T-helper 17 cell (primary cell): ENCODE results near the gene C19orf85. TPM values are rescaled to one million over a fixed set of nuclear protein-coding genes. Genes with fewer than 3 reads are reported as not detected.
"Not testable (repeated sequence)": the region's sequence is repeated elsewhere in the genome, so short reads cannot be mapped to it uniquely, and the experiment has no call there.

ENCODE experiments used
- ATAC-seq: fragments of 150-1000 bp; cut with Tn5 transposase; 2 replicates; pipeline ENCODE4 v1.10.0; 2021; ENCODE audit warnings: mild to moderate bottlenecking, moderate library complexity
- DNase-seq, 3 donors: peaks; one replicate each; pipeline versions ENCODE4 v3.0.0 to v3.0.0-alpha.2; 2020 to 2021
- H3K9me3 ChIP-seq: one replicate; pipeline ENCODE4 v1.7.0; 2013; ENCODE audit warnings: low read length, mild to moderate bottlenecking; ENCODE audit not compliant: control insufficient read depth, poor library complexity, severe bottlenecking
- H3K27ac Mint-ChIP-seq: one replicate; pipeline ENCODE4 v1.8.0; 2022; ENCODE audit warnings: mild to moderate bottlenecking, moderate library complexity, mixed read lengths
- H3K27me3 Mint-ChIP-seq: one replicate; pipeline ENCODE4 v1.8.0; 2022; ENCODE audit warnings: mixed read lengths
- H3K36me3 Mint-ChIP-seq: one replicate; pipeline ENCODE4 v1.8.0; 2022; ENCODE audit warnings: low read depth, mixed read lengths
- H3K4me1 Mint-ChIP-seq: one replicate; pipeline ENCODE4 v1.8.0; 2022; ENCODE audit warnings: mild to moderate bottlenecking, mixed read lengths
- H3K4me3 Mint-ChIP-seq: one replicate; pipeline ENCODE4 v1.8.0; 2022; ENCODE audit warnings: mild to moderate bottlenecking, moderate library complexity, mixed read lengths
- total RNA-seq, 4 donors: library from RNA in 2 of 4; stranded (reverse) in 2 of 4; gene quantifications; one replicate each; pipeline ENCODE4 v1.2.3 and lab custom pipeline; 2022 to 2026

C19orf85 gene
- total RNA-seq (not detected), total RNA-seq (lab: John Stamatoyannopoulos, UW) (0 reads per million in 2 donors)

GRCh38 chr19:55464662-55465054 is at the start of gene C19orf85:
TSS of gene C19orf85 (minus strand) at chr19:55464751. CDS start at chr19:55464554, 197 bp downstream.
- no peak for DNase-seq
- H3K4me1 Mint-ChIP-seq = peaks cover 18% of the 10 kb centered on the region
- H3K27ac Mint-ChIP-seq = no peak within 1 kb of the TSS

GRCh38 chr19:55508120-55508519 is 43.6 kb upstream of the C19orf85 start:
- DNase-seq (no peak), ATAC-seq (no peak)
- Mint-ChIP-seq H3K4me1 (peaks cover 9% of the 10 kb centered on the region), H3K4me3 (no peak overlapping the region), H3K27ac (no peak overlapping the region), H3K27me3 (peaks cover 30% of the 10 kb centered on the region), H3K36me3 (no peaks in the 10 kb centered on the region)
- H3K9me3 ChIP-seq = no peaks in the 10 kb centered on the region

More at GRCh38 chr19:55464662-55465054, at the start of gene C19orf85:
- Mint-ChIP-seq H3K36me3 (no peaks in the 10 kb centered on the region), H3K4me3 (no peak within 1 kb of the TSS), H3K27me3 (no peaks in the 10 kb centered on the region)
- no peak for ATAC-seq
- no peaks in the 10 kb centered on the region for H3K9me3 ChIP-seq

GRCh38 chr19:55504981-55505380 is 40.4 kb upstream of the C19orf85 start:
- H3K36me3 Mint-ChIP-seq = peaks cover 3% of the 10 kb centered on the region
- H3K4me3 Mint-ChIP-seq = no peak overlapping the region
- H3K4me1 Mint-ChIP-seq = peaks cover 19% of the 10 kb centered on the region
- no peak overlapping the region for H3K27ac Mint-ChIP-seq
- no peak for DNase-seq
- H3K9me3 ChIP-seq = no peaks in the 10 kb centered on the region
- ATAC-seq = no peak
- peaks cover 7% of the 10 kb centered on the region for H3K27me3 Mint-ChIP-seq

- no peaks in the 10 kb centered on the region for H3K9me3 ChIP-seq
- H3K27me3 Mint-ChIP-seq = peaks cover 7% of the 10 kb centered on the region
- peaks cover 3% of the 10 kb centered on the region for H3K36me3 Mint-ChIP-seq
- ATAC-seq (no peak), DNase-seq (no peak)
- peaks cover 19% of the 10 kb centered on the region for H3K4me1 Mint-ChIP-seq
- peak overlapping the region; percentile 79 for H3K27ac Mint-ChIP-seq
- H3K4me3 Mint-ChIP-seq = peak overlapping the region; percentile 87
Observed at GRCh38 chr19:55504252-55504603, 39.7 kb upstream of the C19orf85 start.

GRCh38 chr19:55503502-55504251 is 39.1 kb upstream of the C19orf85 start:
- H3K27ac Mint-ChIP-seq = peak overlapping the region; percentile 79
- DNase-seq = peak; percentile 82 to 97 (median 90)

GRCh38 chr19:55503157-55503501 is 38.6 kb upstream of the C19orf85 start:
- H3K9me3 ChIP-seq = no peaks in the 10 kb centered on the region
- Mint-ChIP-seq H3K4me1 (peaks cover 19% of the 10 kb centered on the region), H3K27ac (peak overlapping the region; percentile 79), H3K4me3 (peak overlapping the region; percentile 87), H3K27me3 (peaks cover 6% of the 10 kb centered on the region), H3K36me3 (peaks cover 3% of the 10 kb centered on the region)
- ATAC-seq (no peak), DNase-seq (no peak)

More at GRCh38 chr19:55503502-55504251, 39.1 kb upstream of the C19orf85 start:
- peak; percentile 95 for ATAC-seq
- H3K36me3 Mint-ChIP-seq = peaks cover 3% of the 10 kb centered on the region
- peak overlapping the region; percentile 87 for H3K4me3 Mint-ChIP-seq
- H3K4me1 Mint-ChIP-seq = peaks cover 19% of the 10 kb centered on the region
- H3K9me3 ChIP-seq = no peaks in the 10 kb centered on the region
- peaks cover 7% of the 10 kb centered on the region for H3K27me3 Mint-ChIP-seq

GRCh38 chr19:55502197-55502952 is 37.8 kb upstream of the C19orf85 start:
- Mint-ChIP-seq H3K4me3 (no peak overlapping the region), H3K27ac (peak overlapping the region; percentile 79), H3K4me1 (peaks cover 19% of the 10 kb centered on the region), H3K36me3 (peaks cover 3% of the 10 kb centered on the region), H3K27me3 (no peaks in the 10 kb centered on the region)
- DNase-seq (no peak), ATAC-seq (no peak)
- no peaks in the 10 kb centered on the region for H3K9me3 ChIP-seq

GRCh38 chr19:55500368-55500952 is 35.9 kb upstream of the C19orf85 start:
- no peak for DNase-seq
- no peak for ATAC-seq
- peaks cover 3% of the 10 kb centered on the region for H3K36me3 Mint-ChIP-seq
- H3K4me3 Mint-ChIP-seq = no peak overlapping the region
- H3K27me3 Mint-ChIP-seq = no peaks in the 10 kb centered on the region
- no peak overlapping the region for H3K27ac Mint-ChIP-seq
- peaks cover 19% of the 10 kb centered on the region for H3K4me1 Mint-ChIP-seq
- no peaks in the 10 kb centered on the region for H3K9me3 ChIP-seq

DNA sequence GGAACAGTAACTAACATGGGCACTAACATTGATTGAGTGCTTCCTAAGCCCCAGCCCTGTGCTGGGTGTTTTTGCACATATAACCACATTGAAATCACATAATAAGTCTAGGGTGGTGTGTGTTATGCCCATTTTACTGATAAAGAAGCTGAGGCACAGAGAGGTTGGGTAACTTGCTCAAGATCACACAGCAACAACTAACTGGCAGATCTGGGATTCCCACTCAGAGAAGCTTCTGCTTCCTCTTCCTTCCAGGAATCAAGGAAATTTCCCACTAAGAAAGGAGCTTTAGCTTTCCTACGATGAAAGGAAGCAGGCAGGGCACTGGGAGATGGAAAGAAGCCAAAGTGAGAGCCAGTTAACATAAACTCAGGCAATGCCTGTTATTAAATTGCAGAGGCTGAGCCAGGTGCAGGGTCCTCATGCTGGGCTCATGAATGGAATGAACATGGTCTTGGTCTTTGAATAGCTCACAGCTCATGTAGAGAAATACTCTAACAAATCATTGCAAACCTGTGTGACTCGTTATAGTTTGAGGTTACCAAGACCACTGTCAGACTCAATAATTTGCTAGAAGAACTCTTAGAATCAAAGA is 33.8 kb upstream of the C19orf85 start:
- ATAC-seq (no peak), DNase-seq (no peak)
- no peaks in the 10 kb centered on the region for H3K9me3 ChIP-seq
- no peak overlapping the region for H3K27ac Mint-ChIP-seq
- peaks cover 12% of the 10 kb centered on the region for H3K4me1 Mint-ChIP-seq
- peaks cover 3% of the 10 kb centered on the region for H3K36me3 Mint-ChIP-seq
- no peak overlapping the region for H3K4me3 Mint-ChIP-seq
- no peaks in the 10 kb centered on the region for H3K27me3 Mint-ChIP-seq

DNA sequence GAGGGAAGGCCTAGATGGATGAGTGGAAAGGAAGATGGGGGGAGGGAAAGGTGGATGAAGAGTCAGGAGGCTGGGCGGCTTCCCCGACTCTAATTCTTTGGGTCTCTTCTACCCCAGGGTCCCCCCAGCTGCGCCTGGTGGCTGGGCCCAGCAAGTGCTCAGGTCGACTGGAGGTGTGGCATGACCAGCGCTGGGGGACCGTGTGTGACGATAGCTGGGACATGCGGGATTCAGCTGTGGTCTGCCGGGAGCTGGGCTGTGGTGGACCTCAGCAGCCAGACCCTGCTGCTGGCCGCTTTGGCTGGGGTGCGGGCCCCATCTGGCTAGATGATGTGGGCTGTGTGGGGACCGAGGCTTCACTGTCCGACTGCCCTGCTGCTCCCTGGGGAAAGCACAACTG is 33.2 kb upstream of the C19orf85 start:
- Mint-ChIP-seq H3K4me1 (peaks cover 10% of the 10 kb centered on the region), H3K27me3 (peaks cover 4% of the 10 kb centered on the region), H3K36me3 (peaks cover 3% of the 10 kb centered on the region), H3K4me3 (no peak overlapping the region), H3K27ac (no peak overlapping the region)
- H3K9me3 ChIP-seq = no peaks in the 10 kb centered on the region
- ATAC-seq (no peak), DNase-seq (no peak)

DNA sequence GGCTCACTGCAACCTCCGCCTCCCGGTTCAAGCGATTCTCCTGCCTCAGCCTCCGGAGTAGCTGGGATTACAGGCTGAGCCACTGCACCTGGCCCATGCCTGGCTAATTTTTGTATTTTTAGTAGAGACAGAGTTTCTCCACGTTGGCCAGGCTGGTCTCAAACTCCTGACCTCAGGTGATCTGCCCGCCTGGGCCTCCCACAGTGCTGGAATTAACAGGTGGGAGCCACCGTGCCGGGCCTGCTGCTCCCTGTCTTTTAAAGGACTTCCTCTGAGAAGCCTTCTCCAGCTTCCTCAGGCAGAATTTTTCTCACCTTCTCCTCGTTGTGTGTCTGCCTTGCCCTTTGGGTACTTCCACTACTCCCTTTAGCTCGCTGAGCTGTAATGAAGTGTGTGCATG is 32.3 kb upstream of the C19orf85 start:
- H3K4me3 Mint-ChIP-seq, H3K36me3 Mint-ChIP-seq, DNase-seq, ATAC-seq, H3K27ac Mint-ChIP-seq, H3K9me3 ChIP-seq, H3K4me1 Mint-ChIP-seq: not testable (repeated sequence)
- peaks cover 12% of the 10 kb centered on the region for H3K27me3 Mint-ChIP-seq

DNA sequence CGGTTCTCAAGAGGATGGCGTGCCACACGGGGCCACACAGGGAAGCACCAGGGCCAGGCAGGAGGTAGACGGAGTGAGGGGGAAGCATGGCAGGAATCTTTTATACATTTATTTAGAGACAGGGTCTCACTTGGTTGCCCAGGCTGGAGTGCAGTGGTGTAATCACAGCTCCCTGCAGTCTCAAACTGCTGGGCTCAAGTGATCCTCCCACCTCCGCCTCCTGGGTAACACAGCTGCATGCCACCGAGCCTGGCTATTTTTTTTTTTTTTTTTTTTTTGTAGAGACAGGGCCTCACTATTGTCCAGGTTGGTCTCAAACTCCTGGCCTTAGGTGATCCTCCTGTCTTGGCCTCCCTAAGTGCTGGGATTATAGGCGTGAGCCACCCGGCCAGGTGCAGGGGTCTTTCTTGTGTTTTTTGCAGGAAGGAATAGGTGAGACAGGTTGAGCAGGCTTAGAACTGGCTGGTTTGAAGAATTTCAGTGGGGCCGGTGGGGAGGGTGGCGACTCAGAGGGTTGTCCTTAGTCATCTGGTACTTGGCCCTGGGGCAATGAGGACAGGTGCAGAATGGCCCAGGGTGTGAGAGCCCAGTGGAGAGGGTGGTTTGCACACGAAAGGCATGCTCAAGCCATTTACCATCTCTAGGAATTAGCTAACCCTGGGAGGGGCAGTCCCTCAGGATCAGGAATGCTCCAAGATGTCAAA is 31.2 kb upstream of the C19orf85 start:
- no peaks in the 10 kb centered on the region for H3K36me3 Mint-ChIP-seq
- ATAC-seq = no peak

More for the DNA sequence above, 31.2 kb upstream of the C19orf85 start:
- Mint-ChIP-seq H3K27ac (no peak overlapping the region), H3K4me1 (peaks cover 2% of the 10 kb centered on the region), H3K27me3 (peaks cover 16% of the 10 kb centered on the region), H3K4me3 (no peak overlapping the region)
- no peaks in the 10 kb centered on the region for H3K9me3 ChIP-seq
- no peak for DNase-seq
